PFSK-1 (cell line): Measurements from ENCODE around the gene HERPUD2.

Experiments used
- FOXP2 ChIP-seq: optimal IDR thresholded peaks from 2 replicates; pipeline ENCODE3; 2011; ENCODE audit warnings: borderline replicate concordance, control low read depth, inconsistent platforms; ENCODE audit not compliant: insufficient read depth; ENCODE audit errors: extremely low read length, extremely low read depth
- POLR2AphosphoS5 ChIP-seq: IDR thresholded peaks from 2 replicates; pipeline ENCODE4 v1.6.1; 2012; ENCODE audit warnings: low read depth, mild to moderate bottlenecking, control low read depth, low read length, moderate library complexity
- SIN3A ChIP-seq: IDR thresholded peaks from 2 replicates; pipeline ENCODE4 v1.6.1; 2012; ENCODE audit warnings: mild to moderate bottlenecking, low read length, moderate library complexity, borderline replicate concordance; ENCODE audit not compliant: insufficient read depth
- TAF1 ChIP-seq: IDR thresholded peaks from 2 replicates; pipeline ENCODE4 v1.6.1; 2012; ENCODE audit warnings: low read length, control low read depth, borderline replicate concordance; ENCODE audit not compliant: insufficient read depth
- TF ChIP-seq, protein P1 (sequence below), 2 experiments: IDR thresholded peaks; 2 replicates each; pipeline versions ENCODE4 v1.6.1 to v1.8.0; 2011 to 2012; ENCODE audit warnings: low read depth in 2 of 2, low read length in 2 of 2, control low read depth in 1 of 2, inconsistent platforms in 1 of 2, mild to moderate bottlenecking in 1 of 2, moderate library complexity in 1 of 2; ENCODE audit not compliant: insufficient read depth in 1 of 2

HERPUD2 gene

DNA sequence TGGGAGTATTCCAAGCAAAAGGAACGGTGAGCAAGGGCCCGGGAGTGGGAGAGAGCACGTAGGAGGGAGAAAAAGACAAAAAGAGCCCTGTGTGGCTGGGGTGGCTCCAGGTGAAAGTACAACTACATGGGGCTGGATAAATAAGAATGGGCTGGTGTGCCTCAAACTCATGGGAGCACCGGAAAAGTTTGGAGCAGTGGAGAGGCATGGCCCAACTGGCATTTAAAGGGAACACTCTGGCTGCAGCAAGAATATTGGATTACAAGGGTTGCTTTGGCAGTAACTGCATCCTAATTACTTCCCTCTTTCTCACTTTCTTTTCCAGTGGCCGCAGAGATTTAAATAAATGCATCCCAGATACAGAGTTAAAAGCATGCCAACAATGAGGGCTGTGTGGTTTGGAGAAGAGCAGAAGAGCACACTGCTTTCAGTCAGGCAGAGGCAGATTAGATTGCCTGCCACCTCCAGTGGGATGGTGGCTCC lies 39.1 kb upstream of the HERPUD2 start:
- no peak for TF ChIP-seq POLR2AphosphoS5
- no peak for TF ChIP-seq TAF1
- no peak for TF ChIP-seq SIN3A
- TF ChIP-seq, protein P1, sequence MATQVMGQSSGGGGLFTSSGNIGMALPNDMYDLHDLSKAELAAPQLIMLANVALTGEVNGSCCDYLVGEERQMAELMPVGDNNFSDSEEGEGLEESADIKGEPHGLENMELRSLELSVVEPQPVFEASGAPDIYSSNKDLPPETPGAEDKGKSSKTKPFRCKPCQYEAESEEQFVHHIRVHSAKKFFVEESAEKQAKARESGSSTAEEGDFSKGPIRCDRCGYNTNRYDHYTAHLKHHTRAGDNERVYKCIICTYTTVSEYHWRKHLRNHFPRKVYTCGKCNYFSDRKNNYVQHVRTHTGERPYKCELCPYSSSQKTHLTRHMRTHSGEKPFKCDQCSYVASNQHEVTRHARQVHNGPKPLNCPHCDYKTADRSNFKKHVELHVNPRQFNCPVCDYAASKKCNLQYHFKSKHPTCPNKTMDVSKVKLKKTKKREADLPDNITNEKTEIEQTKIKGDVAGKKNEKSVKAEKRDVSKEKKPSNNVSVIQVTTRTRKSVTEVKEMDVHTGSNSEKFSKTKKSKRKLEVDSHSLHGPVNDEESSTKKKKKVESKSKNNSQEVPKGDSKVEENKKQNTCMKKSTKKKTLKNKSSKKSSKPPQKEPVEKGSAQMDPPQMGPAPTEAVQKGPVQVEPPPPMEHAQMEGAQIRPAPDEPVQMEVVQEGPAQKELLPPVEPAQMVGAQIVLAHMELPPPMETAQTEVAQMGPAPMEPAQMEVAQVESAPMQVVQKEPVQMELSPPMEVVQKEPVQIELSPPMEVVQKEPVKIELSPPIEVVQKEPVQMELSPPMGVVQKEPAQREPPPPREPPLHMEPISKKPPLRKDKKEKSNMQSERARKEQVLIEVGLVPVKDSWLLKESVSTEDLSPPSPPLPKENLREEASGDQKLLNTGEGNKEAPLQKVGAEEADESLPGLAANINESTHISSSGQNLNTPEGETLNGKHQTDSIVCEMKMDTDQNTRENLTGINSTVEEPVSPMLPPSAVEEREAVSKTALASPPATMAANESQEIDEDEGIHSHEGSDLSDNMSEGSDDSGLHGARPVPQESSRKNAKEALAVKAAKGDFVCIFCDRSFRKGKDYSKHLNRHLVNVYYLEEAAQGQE (IDR thresholded peaks at IDR 0.05; ENCODE audit: insufficient read depth in 1 of 2, low read depth in 2 of 2, low read length in 2 of 2) = no peak
- TF ChIP-seq FOXP2 = no peak

- TF ChIP-seq SIN3A (no peak), FOXP2 (no peak), TAF1 (no peak), POLR2AphosphoS5 (no peak)
- TF ChIP-seq, protein P1 (IDR thresholded peaks at IDR 0.05; ENCODE audit: insufficient read depth in 1 of 2, low read depth in 2 of 2, low read length in 2 of 2) = no peak
These were observed 36.4 kb upstream of the HERPUD2 start for GRCh38 chr7:35731349-35731748.

DNA sequence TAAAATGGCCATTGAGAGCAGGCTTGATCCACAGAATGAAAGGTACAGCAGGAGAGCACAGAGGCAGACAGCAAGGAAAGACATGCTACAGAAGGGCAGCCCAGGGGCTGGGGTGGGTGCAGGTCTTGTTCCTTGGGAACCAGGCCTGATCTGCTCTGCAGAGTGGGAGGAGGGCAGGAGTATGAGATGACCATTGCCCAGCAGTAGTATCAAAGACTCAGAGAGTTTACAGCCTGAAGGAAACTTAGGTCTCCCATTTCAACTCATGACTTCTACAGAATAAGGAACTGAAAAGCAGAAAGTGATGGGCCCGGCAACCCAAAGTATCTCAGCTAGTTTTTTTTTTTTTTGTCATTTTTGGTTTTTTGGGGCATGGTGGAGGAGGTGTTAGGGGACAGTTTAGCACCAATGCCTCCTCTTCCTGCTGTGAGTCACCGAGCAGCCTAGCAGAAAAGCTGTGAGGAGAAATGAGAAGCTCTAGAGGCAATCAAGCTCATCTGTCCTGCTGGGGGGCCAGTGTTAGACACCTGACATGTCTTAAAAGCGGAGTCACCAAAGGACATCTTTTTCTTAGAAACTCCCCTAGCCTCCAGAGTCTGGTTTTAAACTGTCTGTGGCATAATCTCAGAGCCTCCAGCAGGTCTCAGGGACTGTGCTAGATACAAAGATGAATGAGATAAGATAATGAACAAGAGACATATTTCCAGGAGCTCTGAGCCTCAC lies 34.3 kb upstream of the HERPUD2 start:
- TF ChIP-seq FOXP2 (no peak), SIN3A (no peak), POLR2AphosphoS5 (no peak), TAF1 (no peak)
- TF ChIP-seq, protein P1 (IDR thresholded peaks at IDR 0.05; ENCODE audit: insufficient read depth in 1 of 2, low read depth in 2 of 2, low read length in 2 of 2) = no peak

GRCh38 chr7:35728412-35729060 lies 33.6 kb upstream of the HERPUD2 start:
- TF ChIP-seq POLR2AphosphoS5 = no peak
- TF ChIP-seq TAF1 = no peak
- TF ChIP-seq, protein P1 (IDR thresholded peaks at IDR 0.05; ENCODE audit: insufficient read depth in 1 of 2, low read depth in 2 of 2, low read length in 2 of 2) = no peak
- TF ChIP-seq FOXP2 = no peak
- no peak for TF ChIP-seq SIN3A
